Astrocyte of the spinal cord (primary cell): ENCODE data around the gene SQOR.

Experiments
- DNase-seq: peaks from one replicate; pipeline ENCODE4 v3.0.0; 2011; ENCODE audit warnings: low read depth, low spot score
- H3K4me3 ChIP-seq: 2 replicates; pipeline ENCODE4 v1.5.1; 2011; ENCODE audit warnings: low read depth, mild to moderate bottlenecking, low read length, moderate library complexity
- CTCF ChIP-seq: IDR thresholded peaks from 2 replicates; pipeline ENCODE4 v1.5.1; 2012; ENCODE audit warnings: low read depth, mild to moderate bottlenecking, low read length, inconsistent platforms
- in situ Hi-C: cut with HindIII; loops from 2 replicates; pipeline ENCODE4 v1.10.0; 2017; ENCODE audit warnings: low sequenced_read_pairs

Gene SQOR

GRCh38 chr15:45606413-45606812 lies 28.4 kb upstream of the SQOR start:
- TF ChIP-seq CTCF: no peak
- in situ Hi-C loops: no loop called here
- DNase-seq: no peak
- H3K4me3 ChIP-seq: no peak overlapping the region

GRCh38 chr15:45606841-45607240 lies 28.0 kb upstream of the SQOR start:
- no peak for DNase-seq
- no peak overlapping the region for H3K4me3 ChIP-seq
- TF ChIP-seq CTCF: no peak
- in situ Hi-C loops: no loop called here

- DNase-seq: peak; percentile 38
- H3K4me3 ChIP-seq: no peak overlapping the region
- TF ChIP-seq CTCF: peak; percentile 41
- in situ Hi-C loops: no loop called here
These were observed 23.5 kb upstream of the SQOR start for GRCh38 chr15:45611305-45611704.

- peak; percentile 58 for DNase-seq
- in situ Hi-C loops: no loop called here
- TF ChIP-seq CTCF: no peak
- no peak overlapping the region for H3K4me3 ChIP-seq
These were observed 21.9 kb upstream of the SQOR start for GRCh38 chr15:45612790-45613415.

- TF ChIP-seq CTCF: no peak
- DNase-seq: no peak
- in situ Hi-C loops: no loop called here
- no peak overlapping the region for H3K4me3 ChIP-seq
These were observed 17.9 kb upstream of the SQOR start for GRCh38 chr15:45616901-45617323.

GRCh38 chr15:45618813-45619212 lies 16.0 kb upstream of the SQOR start:
- H3K4me3 ChIP-seq: no peak overlapping the region
- DNase-seq: no peak
- TF ChIP-seq CTCF: no peak
- in situ Hi-C loops: no loop called here
